K562 (cell line): ENCODE measurements around the gene PTBP2. TPM values are rescaled to one million over a fixed set of nuclear protein-coding genes. Genes with fewer than 3 reads are reported as not detected.

Source experiments
- ATAC-seq: fragments of 200-7000 bp; cut with Tn5 transposase; 3 replicates; pipeline ENCODE4 v1.9.1; 2020; ENCODE audit warnings: moderate library complexity
- BruUV-seq: library from RNA; stranded (reverse); fragments of 400-500 nt; replicated peaks from 2 replicates; lab custom pipeline; 2021; lab: Mats Ljungman, UMichigan
- CTCF ChIA-PET: fragments of 300-600 bp; formaldehyde crosslinking; extraction: SDS; loops from one replicate; lab custom pipeline; 2021; ENCODE audit warnings: low intra/inter-chr PET ratio; lab: Yijun Ruan, JAX
- POLR2A ChIA-PET: fragments of 300-600, 350-650 bp; sonication (Branson Sonifier 250); formaldehyde crosslinking; extraction: SDS; loops from one replicate; lab custom pipeline; 2021; ENCODE audit warnings: antibody characterized with exemption, inconsistent platforms; lab: Yijun Ruan, JAX
- DNase-seq, 4 experiments: peaks; one replicate each; pipeline versions ENCODE4 v3.0.0 to v3.0.0-alpha.2; 2011 to 2018; ENCODE audit warnings: low spot score in 3 of 4, mixed read lengths in 3 of 4; ENCODE audit errors: extremely low read depth in 1 of 4
- FAIRE-seq: peaks from 2 replicates; lab custom pipeline; 2011; peaks lifted over from hg19 to GRCh38; lab: Jason Lieb, UNC
- H2AFZ ChIP-seq: 2 replicates; pipeline ENCODE4 v1.6.0; 2011; ENCODE audit warnings: low read depth, low read length, control low read depth, inconsistent platforms
- H3K27ac ChIP-seq: fragments of 200-600 bp; 3 replicates; pipeline ENCODE4 v1.8.0; 2011; ENCODE audit warnings: low read depth, mild to moderate bottlenecking, control low read depth, inconsistent platforms, low read length, moderate library complexity, mixed read lengths; ENCODE audit errors: extremely low read depth
- H3K27me3 ChIP-seq, 2 experiments: fragments of 300-600 bp in 1 of 2; 2 replicates in 1 of 2; 3 replicates in 1 of 2; pipeline versions ENCODE4 v1.6.0 to v1.8.0; 2011; ENCODE audit warnings: inconsistent platforms in 2 of 2, low read length in 2 of 2, mild to moderate bottlenecking in 1 of 2, mixed read lengths in 1 of 2, moderate library complexity in 1 of 2; ENCODE audit not compliant: control insufficient read depth in 2 of 2, insufficient read depth in 2 of 2
- H3K36me3 ChIP-seq: fragments of 300-600 bp; 3 replicates; pipeline ENCODE4 v1.8.0; 2011; ENCODE audit warnings: mild to moderate bottlenecking, low read length, inconsistent platforms; ENCODE audit not compliant: control insufficient read depth, insufficient read depth
- H3K4me1 ChIP-seq, 2 experiments: fragments of 200-600 bp in 1 of 2; replicated peaks in 1 of 2; 2 replicates in 1 of 2; 3 replicates in 1 of 2; pipeline versions ENCODE4 v1.5.1 to v1.8.0; 2011; ENCODE audit warnings: inconsistent platforms in 2 of 2, low read length in 2 of 2, mild to moderate bottlenecking in 1 of 2, mixed read lengths in 1 of 2, moderate library complexity in 1 of 2; ENCODE audit not compliant: control insufficient read depth in 2 of 2, insufficient read depth in 2 of 2
- H3K4me2 ChIP-seq: 2 replicates; pipeline ENCODE4 v1.6.1; 2011; ENCODE audit warnings: low read length, control low read depth, inconsistent platforms, mixed read lengths; ENCODE audit not compliant: insufficient read depth
- H3K4me3 ChIP-seq: fragments of 200-600 bp; sonication (generic), shearing (Covaris generic); 2 replicates; pipeline ENCODE4 v1.5.1; 2016; ENCODE audit warnings: control low read depth, inconsistent platforms
- H3K79me2 ChIP-seq: fragments of 200-600 bp; 3 replicates; pipeline ENCODE4 v1.8.0; 2011; ENCODE audit warnings: low read length, inconsistent platforms; ENCODE audit not compliant: control insufficient read depth, insufficient read depth
- H3K9ac ChIP-seq, 2 experiments: 2 replicates each; pipeline versions ENCODE4 v1.6.0 to v1.6.1; 2011; ENCODE audit warnings: low read depth in 2 of 2, low read length in 2 of 2, control low read depth in 1 of 2, inconsistent platforms in 1 of 2, mild to moderate bottlenecking in 1 of 2, mixed read lengths in 1 of 2; ENCODE audit not compliant: insufficient read depth in 1 of 2
- H3K9me1 ChIP-seq: one replicate; pipeline ENCODE4 v1.6.0; 2011; ENCODE audit warnings: inconsistent platforms, mild to moderate bottlenecking, low read length, moderate library complexity; ENCODE audit not compliant: control insufficient read depth, insufficient read depth
- H3K9me3 ChIP-seq: replicated peaks from 2 replicates; pipeline ENCODE4 v1.5.1; 2011; ENCODE audit warnings: low read depth, low read length, inconsistent platforms; ENCODE audit not compliant: control insufficient read depth, insufficient read depth
- H4K20me1 ChIP-seq: replicated peaks from 2 replicates; pipeline ENCODE4 v1.6.1; 2011; ENCODE audit warnings: low read length, inconsistent platforms, mixed read lengths; ENCODE audit not compliant: control insufficient read depth, insufficient read depth
- CEBPG ChIP-seq, 3 experiments: fragments of 200-800 bp in 1 of 3; sonication (Bioruptor generic) in 1 of 3; sonication (generic) in 1 of 3; formaldehyde crosslinking in 1 of 3; IDR thresholded peaks in 2 of 3; conservative IDR thresholded peaks in 1 of 3; 2 replicates each; pipeline versions ENCODE4 v1.6.1 to v1.8.0; 2016 to 2022; ENCODE audit warnings: missing compliant biosample characterization in 2 of 3, missing genetic modification characterization in 2 of 3, mild to moderate bottlenecking in 1 of 3, missing genetic modification reagents in 1 of 3
- TCF15 ChIP-seq: fragments of 250-450 bp; sonication (Bioruptor Pico); IDR thresholded peaks from 2 replicates; pipeline ENCODE4 v1.8.0; 2022; ENCODE audit warnings: moderate library complexity, mild to moderate bottlenecking, inconsistent platforms
- WGBS: fragments of 100-300 bp; shearing (Covaris generic); methylation state at CpG from one replicate; pipeline ENCODE4 v1.1.6; 2016; ENCODE audit warnings: low coverage, mixed read lengths; ENCODE audit not compliant: insufficient coverage; ENCODE audit errors: missing lambda C conversion rate; 5-methylcytosine and 5-hydroxymethylcytosine counted together
- in situ Hi-C: fragments of 300-500 bp; cut with MboI; formaldehyde crosslinking; loops from 4 replicates; pipeline ENCODE4 v1.15.0; 2018; ENCODE audit warnings: inconsistent platforms, mixed read lengths
- intact Hi-C: fragments of 100-400 bp; cut with micrococcal nuclease; formaldehyde crosslinking; loops from 2 replicates; pipeline ENCODE4 v1.14.2; 2022
- polyA plus RNA-seq, 8 experiments: library from polyadenylated mRNA; depleted of rRNA in 4 of 8; stranded (reverse) in 5 of 8; unstranded in 3 of 8; fragments of >200 nt; fragmentation: Nextera tagmentation in 2 of 8; fragmentation: Illumina TruSeq in 1 of 8; extraction: Ambion mirVana in 2 of 8; extraction: Trizol in 1 of 8; gene quantifications; 2 replicates each; pipeline versions ENCODE4 v1.2.1 to v1.2.3, GENCODE V29; 2011 to 2014; ENCODE audit warnings: inconsistent platforms in 1 of 8, missing spikeins in 1 of 8
- total RNA-seq, 7 experiments: library from RNA; depleted of rRNA in 6 of 7; stranded (reverse); fragments of >200 nt in 6 of 7; fragmentation: Illumina TruSeq in 2 of 7; extraction: Trizol in 2 of 7; gene quantifications; 2 replicates each; pipeline versions ENCODE4 v1.2.1 to v1.2.3, GENCODE V29; 2011 to 2021; ENCODE audit warnings: low replicate concordance in 1 of 7

Gene PTBP2
- total and polyA plus RNA-seq, 9 of the 15 experiments (the other 6 are each of a cell fraction or from before 2014, with no cell fraction given), result 9.8 to 30.6 (median 19.0) TPM

- WGBS, result 32% methylated on average over 6 of the region's 6 CpGs
- TF ChIP-seq CEBPG (CRISPR knock-in tag; IDR thresholded peaks at IDR 0.05) (no peak), CEBPG (tag; conservative IDR thresholded peaks at IDR 0.05 in 1 of 2, IDR thresholded peaks at IDR 0.05 in 1 of 2) (no peak), TCF15 (0 out of 2 replicates have a peak, but pooled peaks have one; percentile 6)
- peaks cover 43% of the 10 kb centered on the region for H3K79me2 ChIP-seq
- H3K9ac ChIP-seq, result peak overlapping the region; percentile 87 to 100
- H2AFZ ChIP-seq, result peak overlapping the region; percentile 99
- H3K4me2 ChIP-seq, result peak overlapping the region; percentile 97
- peaks cover 21% of the 10 kb centered on the region for H3K36me3 ChIP-seq
- H3K4me1 ChIP-seq, result peaks cover 5 to 6% of the 10 kb centered on the region in 2 experiments; a peak in 4 of 5 replicates
- H3K27ac ChIP-seq, result peak overlapping the region; percentile 97
- DNase-seq (no peak), ATAC-seq (peak; percentile 1; the same call in 1 of the 3 replicates), FAIRE-seq (no peak)
- H4K20me1 ChIP-seq, result no peaks in the 10 kb centered on the region
- CTCF ChIA-PET, result no interaction called here
- in situ Hi-C loops (no loop called here), intact Hi-C loops (no loop called here)
- H3K9me1 ChIP-seq, result no peaks in the 10 kb centered on the region
- peak overlapping the region; percentile 96 for H3K4me3 ChIP-seq
- no peaks in the 10 kb centered on the region for H3K27me3 ChIP-seq
- no peaks in the 10 kb centered on the region for H3K9me3 ChIP-seq
- POLR2A ChIA-PET, result interaction anchor here (2.1 kb wide), 1 partner anchor 10 kb away, joined by 7 read pairs; no protein-coding TSS in a partner anchor
- TSS peak; percentile 84 for BruUV-seq
Measured at GRCh38 chr1:96721053-96721415, 550 bp upstream of the PTBP2 start.
